DOHH2 (cell line): ENCODE data around the gene DNM1.

Source experiments
- EZH2phosphoT487 ChIP-seq: fragments of 200-600 bp; sonication (generic); IDR thresholded peaks from 2 replicates; pipeline ENCODE4 v1.6.1; 2017; ENCODE audit warnings: borderline replicate concordance, mild to moderate bottlenecking, antibody characterized with exemption, low read length, moderate library complexity, mixed read lengths
- TF ChIP-seq, protein P1 (sequence below): fragments of 200-600 bp; sonication (generic); IDR thresholded peaks from one replicate; pipeline ENCODE4 v1.5.1; 2014; ENCODE audit warnings: antibody characterized with exemption, mild to moderate bottlenecking, low read depth, low read length; ENCODE audit not compliant: poor library complexity, severe bottlenecking

DNA sequence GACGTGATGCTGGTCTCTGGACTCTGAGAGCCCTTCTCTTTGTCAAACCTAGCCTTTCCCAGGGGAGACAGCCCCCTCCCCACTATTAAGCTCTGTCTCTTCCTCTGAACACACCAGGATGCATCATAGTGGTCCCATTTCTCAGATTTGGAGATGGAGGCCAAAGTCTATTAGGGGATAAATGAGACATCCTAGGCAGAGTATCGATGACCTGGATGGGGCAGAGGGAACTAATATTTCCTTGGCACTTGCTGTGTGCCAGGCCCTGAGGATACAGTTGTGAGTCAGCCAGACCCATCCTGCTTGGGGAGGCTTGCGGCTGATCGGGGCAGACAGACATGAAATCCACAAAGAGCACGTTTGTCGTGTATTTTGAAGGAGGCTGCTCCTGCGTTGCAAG, 5.2 kb downstream of the DNM1 start:
- TF ChIP-seq, protein P1, sequence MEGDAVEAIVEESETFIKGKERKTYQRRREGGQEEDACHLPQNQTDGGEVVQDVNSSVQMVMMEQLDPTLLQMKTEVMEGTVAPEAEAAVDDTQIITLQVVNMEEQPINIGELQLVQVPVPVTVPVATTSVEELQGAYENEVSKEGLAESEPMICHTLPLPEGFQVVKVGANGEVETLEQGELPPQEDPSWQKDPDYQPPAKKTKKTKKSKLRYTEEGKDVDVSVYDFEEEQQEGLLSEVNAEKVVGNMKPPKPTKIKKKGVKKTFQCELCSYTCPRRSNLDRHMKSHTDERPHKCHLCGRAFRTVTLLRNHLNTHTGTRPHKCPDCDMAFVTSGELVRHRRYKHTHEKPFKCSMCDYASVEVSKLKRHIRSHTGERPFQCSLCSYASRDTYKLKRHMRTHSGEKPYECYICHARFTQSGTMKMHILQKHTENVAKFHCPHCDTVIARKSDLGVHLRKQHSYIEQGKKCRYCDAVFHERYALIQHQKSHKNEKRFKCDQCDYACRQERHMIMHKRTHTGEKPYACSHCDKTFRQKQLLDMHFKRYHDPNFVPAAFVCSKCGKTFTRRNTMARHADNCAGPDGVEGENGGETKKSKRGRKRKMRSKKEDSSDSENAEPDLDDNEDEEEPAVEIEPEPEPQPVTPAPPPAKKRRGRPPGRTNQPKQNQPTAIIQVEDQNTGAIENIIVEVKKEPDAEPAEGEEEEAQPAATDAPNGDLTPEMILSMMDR, result no peak
- TF ChIP-seq EZH2phosphoT487, result no peak
